ENCODE results near the gene LRRC1. TPM values are rescaled to one million over a fixed set of nuclear protein-coding genes. Genes with fewer than 3 reads are reported as not detected.

The LRRC1 gene
- total and polyA plus RNA-seq, 2 of the 13 experiments (the other 11 are each of a cell fraction or from before 2014, with no cell fraction given): 15.6 to 27.7 TPM

GRCh38 chr6:53795702-53796450, 1.1 kb downstream of the LRRC1 start (continued):
- TF ChIP-seq POGK (CRISPR knock-in tag; conservative IDR thresholded peaks at IDR 0.05) (0 out of 2 replicates have a peak, but pooled peaks have one; percentile 21), RXRA (CRISPR knock-in tag; IDR thresholded peaks at IDR 0.05) (peak; percentile 21; the same call in 1 of the 2 replicates), NR2F6 (IDR thresholded peaks at IDR 0.05) (no peak), NR2F6 (CRISPR knock-in tag; IDR thresholded peaks at IDR 0.05) (0 out of 2 replicates have a peak, but pooled peaks have one; percentile 6), ZNF260 (CRISPR knock-in tag; IDR thresholded peaks at IDR 0.05; ENCODE audit: borderline replicate concordance, low read depth) (no peak), ZFP1 (CRISPR knock-in tag; IDR thresholded peaks at IDR 0.05) (no peak), ZNF337 (CRISPR knock-in tag; IDR thresholded peaks at IDR 0.05; ENCODE audit: borderline replicate concordance, low read depth) (peak; percentile 92; the same call in 1 of the 2 replicates), ZNF570 (CRISPR knock-in tag; IDR thresholded peaks at IDR 0.05; ENCODE audit: borderline replicate concordance) (no peak), AKAP8 (CRISPR knock-in tag; IDR thresholded peaks at IDR 0.05) (no peak), STAT5B (CRISPR knock-in tag; IDR thresholded peaks at IDR 0.05) (no peak), YEATS2 (CRISPR knock-in tag; IDR thresholded peaks at IDR 0.05; ENCODE audit: borderline replicate concordance) (peak; percentile 30), ZMAT3 (CRISPR knock-in tag; conservative IDR thresholded peaks at IDR 0.05) (no peak; the same call in 1 of the 2 replicates), KDM2A (CRISPR knock-in tag; IDR thresholded peaks at IDR 0.05; ENCODE audit: borderline replicate concordance, low read depth) (peak; percentile 38; the same call in 1 of the 2 replicates), CREB1 (IDR thresholded peaks at IDR 0.05) (no peak), CREB1 (CRISPR knock-in tag; IDR thresholded peaks at IDR 0.05) (no peak), ZNF407 (CRISPR knock-in tag; IDR thresholded peaks at IDR 0.05; ENCODE audit: not compliant biosample characterization) (peak; percentile 69), ZFP91 (CRISPR knock-in tag; IDR thresholded peaks at IDR 0.05; ENCODE audit: borderline replicate concordance) (peak; percentile 37; the same call in 1 of the 2 replicates), ZNF552 (CRISPR knock-in tag; IDR thresholded peaks at IDR 0.05; ENCODE audit: borderline replicate concordance) (0 out of 2 replicates have a peak, but pooled peaks have one; percentile 25), ZNF709 (CRISPR knock-in tag; IDR thresholded peaks at IDR 0.05) (peak; percentile 89; the same call in 1 of the 2 replicates)

All from HepG2 (cell line).